Liver (tissue), 9 donors: ENCODE data around the gene SYMPK. TPM values are rescaled to one million over a fixed set of nuclear protein-coding genes. Genes with fewer than 3 reads are reported as not detected.

ENCODE experiments used
- DNase-seq: peaks from one replicate; pipeline ENCODE4 v3.0.0-alpha.2; 2017; ENCODE audit warnings: low spot score
- H3K27ac ChIP-seq, 2 donors: one replicate each; pipeline ENCODE4 v1.7.0; 2013; ENCODE audit warnings: inconsistent platforms in 2 of 2, low read length in 2 of 2, control low read depth in 1 of 2, low read depth in 1 of 2, mild to moderate bottlenecking in 1 of 2
- H3K27me3 ChIP-seq, 4 donors: one replicate each; pipeline versions ENCODE4 v1.6.1 to v1.7.0; 2013; ENCODE audit warnings: low read length in 3 of 4, inconsistent platforms in 1 of 4, mild to moderate bottlenecking in 1 of 4, moderate library complexity in 1 of 4; ENCODE audit not compliant: control insufficient read depth in 4 of 4, insufficient read depth in 4 of 4
- H3K36me3 ChIP-seq, 4 donors: one replicate each; pipeline versions ENCODE4 v1.6.1 to v1.7.0; 2013; ENCODE audit warnings: low read length in 3 of 4, mild to moderate bottlenecking in 3 of 4, low read depth in 1 of 4, moderate library complexity in 1 of 4; ENCODE audit not compliant: control insufficient read depth in 4 of 4, insufficient read depth in 3 of 4
- H3K4me1 ChIP-seq, 4 donors: one replicate each; pipeline versions ENCODE4 v1.6.1 to v1.7.0; 2013; ENCODE audit warnings: low read length in 3 of 4, mild to moderate bottlenecking in 3 of 4, moderate library complexity in 1 of 4; ENCODE audit not compliant: control insufficient read depth in 4 of 4, insufficient read depth in 4 of 4
- H3K4me3 ChIP-seq, 3 donors: one replicate each; pipeline versions ENCODE4 v1.6.1 to v1.7.0; 2013; ENCODE audit warnings: low read length in 3 of 3, control low read depth in 1 of 3, low read depth in 1 of 3, mild to moderate bottlenecking in 1 of 3
- H3K9ac ChIP-seq, 2 donors: one replicate each; pipeline ENCODE4 v1.7.0; 2013; ENCODE audit warnings: low read length in 2 of 2, mild to moderate bottlenecking in 2 of 2, moderate library complexity in 2 of 2, control low read depth in 1 of 2, low read depth in 1 of 2
- H3K9me3 ChIP-seq, 4 donors: one replicate each; pipeline versions ENCODE4 v1.6.1 to v1.7.0; 2013; ENCODE audit warnings: low read length in 3 of 4; ENCODE audit not compliant: control insufficient read depth in 4 of 4
- ATF3 ChIP-seq: IDR thresholded peaks from 2 replicates; pipeline ENCODE4 v1.6.1; 2016; ENCODE audit warnings: antibody characterized with exemption
- EGR1 ChIP-seq, 2 donors: IDR thresholded peaks; 2 replicates each; pipeline ENCODE4 v1.6.1; 2016 to 2018; ENCODE audit warnings: antibody characterized with exemption in 2 of 2, low read depth in 2 of 2
- FOXA1 ChIP-seq: IDR thresholded peaks from 2 replicates; pipeline ENCODE4 v1.6.1; 2016; ENCODE audit warnings: antibody characterized with exemption
- FOXA2 ChIP-seq: IDR thresholded peaks from 2 replicates; pipeline ENCODE4 v1.6.1; 2016; ENCODE audit warnings: antibody characterized with exemption
- GABPA ChIP-seq, 2 donors: IDR thresholded peaks in 1 of 2; conservative IDR thresholded peaks in 1 of 2; 2 replicates each; pipeline ENCODE4 v1.6.1; 2016; ENCODE audit warnings: antibody characterized with exemption in 2 of 2, mild to moderate bottlenecking in 1 of 2, moderate library complexity in 1 of 2
- HNF4A ChIP-seq, 2 donors: conservative IDR thresholded peaks; 2 replicates each; pipeline ENCODE4 v1.6.1; 2016; ENCODE audit warnings: antibody characterized with exemption in 2 of 2, mild to moderate bottlenecking in 2 of 2
- HNF4G ChIP-seq: IDR thresholded peaks from 2 replicates; pipeline ENCODE4 v1.6.1; 2016; ENCODE audit warnings: antibody characterized with exemption
- JUND ChIP-seq, 2 donors: IDR thresholded peaks; 2 replicates each; pipeline ENCODE4 v1.6.1; 2016; ENCODE audit warnings: antibody characterized with exemption in 2 of 2
- NR2F2 ChIP-seq: IDR thresholded peaks from 2 replicates; pipeline ENCODE4 v1.6.1; 2016; ENCODE audit warnings: antibody characterized with exemption
- RAD21 ChIP-seq, 2 donors: IDR thresholded peaks; 2 replicates each; pipeline ENCODE4 v1.6.1; 2016; ENCODE audit warnings: antibody characterized with exemption in 2 of 2, mild to moderate bottlenecking in 2 of 2
- SP1 ChIP-seq: IDR thresholded peaks from 2 replicates; pipeline ENCODE4 v1.6.1; 2018; ENCODE audit warnings: antibody characterized with exemption, mild to moderate bottlenecking
- TAF1 ChIP-seq: conservative IDR thresholded peaks from 2 replicates; pipeline ENCODE4 v1.6.1; 2016; ENCODE audit warnings: antibody characterized with exemption, mild to moderate bottlenecking
- WGBS: extraction: QIAGEN DNeasy Blood & Tissue Kit; methylation state at CpG from one replicate; pipeline ENCODE4 v1.1.7; 2013; 5-methylcytosine and 5-hydroxymethylcytosine counted together
- polyA plus RNA-seq, 2 donors: library from polyadenylated mRNA; stranded (reverse) in 1 of 2; unstranded in 1 of 2; fragments of 200-250 nt in 1 of 2; fragments of >200 nt in 1 of 2; fragmentation: Nextera tagmentation in 1 of 2; extraction: Ambion mirVana in 1 of 2; gene quantifications; one replicate each; pipeline versions ENCODE4 v1.2.1 to v1.2.3, GENCODE V29; 2013 to 2015
- total RNA-seq, 2 donors: library from RNA; depleted of rRNA; stranded (reverse); fragments of >200 nt; gene quantifications; one replicate each; pipeline ENCODE4 v1.2.3, GENCODE V29; 2014
- TF ChIP-seq, protein P1 (sequence below): IDR thresholded peaks from 2 replicates; pipeline ENCODE4 v1.6.1; 2016; ENCODE audit warnings: antibody characterized with exemption
- TF ChIP-seq, protein P2 (sequence below): IDR thresholded peaks from 2 replicates; pipeline ENCODE4 v1.6.1; 2016; ENCODE audit warnings: antibody characterized with exemption, mild to moderate bottlenecking
- TF ChIP-seq, protein P3 (sequence below): IDR thresholded peaks from 2 replicates; pipeline ENCODE4 v1.6.1; 2016; ENCODE audit warnings: antibody characterized with exemption
- donor health status: healthy.
- donor health status: healthy.
- donor health status: healthy.
- donor health status: healthy.
- donor health status: healthy.

Gene SYMPK
- total and polyA plus RNA-seq, 4 donors, result 5.5 to 26.1 (median 24.1) TPM

- 89% methylated on average over 8 of the region's 8 CpGs for WGBS
- Histone ChIP-seq H3K4me3 (no peak overlapping the region), H3K4me1 (no peaks in the 10 kb centered on the region), H3K27ac (no peak overlapping the region), H3K27me3 (no peaks in the 10 kb centered on the region), H3K36me3 (no peaks in the 10 kb centered on the region), H3K9me3 (no peaks in the 10 kb centered on the region), H3K9ac (no peak overlapping the region)
- no peak for DNase-seq
- TF ChIP-seq EGR1 (IDR thresholded peaks at IDR 0.05; ENCODE audit: low read depth in 2 of 2), result no peak
- TF ChIP-seq GABPA (IDR thresholded peaks at IDR 0.05 in 1 of 2, conservative IDR thresholded peaks at IDR 0.05 in 1 of 2), result no peak
- no peak for TF ChIP-seq NR2F2
Observed at GRCh38 chr19:45804959-45805230, 58.1 kb downstream of the SYMPK start.

GRCh38 chr19:45804140-45804958 is 58.6 kb downstream of the SYMPK start:
- H3K27ac ChIP-seq, result no peak overlapping the region
- WGBS, result 92% methylated on average over 57 of the region's 57 CpGs
- H3K9ac ChIP-seq, result no peak overlapping the region
- H3K36me3 ChIP-seq, result no peaks in the 10 kb centered on the region
- TF ChIP-seq TAF1 (no peak), HNF4A (conservative IDR thresholded peaks at IDR 0.05) (no peak), JUND (IDR thresholded peaks at IDR 0.05) (no peak), FOXA1 (no peak), ATF3 (no peak), FOXA2 (no peak), RAD21 (IDR thresholded peaks at IDR 0.05) (no peak), HNF4G (no peak), GABPA (IDR thresholded peaks at IDR 0.05 in 1 of 2, conservative IDR thresholded peaks at IDR 0.05 in 1 of 2) (no peak), SP1 (no peak), NR2F2 (no peak)
- TF ChIP-seq, protein P1, sequence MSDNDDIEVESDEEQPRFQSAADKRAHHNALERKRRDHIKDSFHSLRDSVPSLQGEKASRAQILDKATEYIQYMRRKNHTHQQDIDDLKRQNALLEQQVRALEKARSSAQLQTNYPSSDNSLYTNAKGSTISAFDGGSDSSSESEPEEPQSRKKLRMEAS, result no peak
- TF ChIP-seq, protein P2, sequence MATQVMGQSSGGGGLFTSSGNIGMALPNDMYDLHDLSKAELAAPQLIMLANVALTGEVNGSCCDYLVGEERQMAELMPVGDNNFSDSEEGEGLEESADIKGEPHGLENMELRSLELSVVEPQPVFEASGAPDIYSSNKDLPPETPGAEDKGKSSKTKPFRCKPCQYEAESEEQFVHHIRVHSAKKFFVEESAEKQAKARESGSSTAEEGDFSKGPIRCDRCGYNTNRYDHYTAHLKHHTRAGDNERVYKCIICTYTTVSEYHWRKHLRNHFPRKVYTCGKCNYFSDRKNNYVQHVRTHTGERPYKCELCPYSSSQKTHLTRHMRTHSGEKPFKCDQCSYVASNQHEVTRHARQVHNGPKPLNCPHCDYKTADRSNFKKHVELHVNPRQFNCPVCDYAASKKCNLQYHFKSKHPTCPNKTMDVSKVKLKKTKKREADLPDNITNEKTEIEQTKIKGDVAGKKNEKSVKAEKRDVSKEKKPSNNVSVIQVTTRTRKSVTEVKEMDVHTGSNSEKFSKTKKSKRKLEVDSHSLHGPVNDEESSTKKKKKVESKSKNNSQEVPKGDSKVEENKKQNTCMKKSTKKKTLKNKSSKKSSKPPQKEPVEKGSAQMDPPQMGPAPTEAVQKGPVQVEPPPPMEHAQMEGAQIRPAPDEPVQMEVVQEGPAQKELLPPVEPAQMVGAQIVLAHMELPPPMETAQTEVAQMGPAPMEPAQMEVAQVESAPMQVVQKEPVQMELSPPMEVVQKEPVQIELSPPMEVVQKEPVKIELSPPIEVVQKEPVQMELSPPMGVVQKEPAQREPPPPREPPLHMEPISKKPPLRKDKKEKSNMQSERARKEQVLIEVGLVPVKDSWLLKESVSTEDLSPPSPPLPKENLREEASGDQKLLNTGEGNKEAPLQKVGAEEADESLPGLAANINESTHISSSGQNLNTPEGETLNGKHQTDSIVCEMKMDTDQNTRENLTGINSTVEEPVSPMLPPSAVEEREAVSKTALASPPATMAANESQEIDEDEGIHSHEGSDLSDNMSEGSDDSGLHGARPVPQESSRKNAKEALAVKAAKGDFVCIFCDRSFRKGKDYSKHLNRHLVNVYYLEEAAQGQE, result no peak
- TF ChIP-seq, protein P3, sequence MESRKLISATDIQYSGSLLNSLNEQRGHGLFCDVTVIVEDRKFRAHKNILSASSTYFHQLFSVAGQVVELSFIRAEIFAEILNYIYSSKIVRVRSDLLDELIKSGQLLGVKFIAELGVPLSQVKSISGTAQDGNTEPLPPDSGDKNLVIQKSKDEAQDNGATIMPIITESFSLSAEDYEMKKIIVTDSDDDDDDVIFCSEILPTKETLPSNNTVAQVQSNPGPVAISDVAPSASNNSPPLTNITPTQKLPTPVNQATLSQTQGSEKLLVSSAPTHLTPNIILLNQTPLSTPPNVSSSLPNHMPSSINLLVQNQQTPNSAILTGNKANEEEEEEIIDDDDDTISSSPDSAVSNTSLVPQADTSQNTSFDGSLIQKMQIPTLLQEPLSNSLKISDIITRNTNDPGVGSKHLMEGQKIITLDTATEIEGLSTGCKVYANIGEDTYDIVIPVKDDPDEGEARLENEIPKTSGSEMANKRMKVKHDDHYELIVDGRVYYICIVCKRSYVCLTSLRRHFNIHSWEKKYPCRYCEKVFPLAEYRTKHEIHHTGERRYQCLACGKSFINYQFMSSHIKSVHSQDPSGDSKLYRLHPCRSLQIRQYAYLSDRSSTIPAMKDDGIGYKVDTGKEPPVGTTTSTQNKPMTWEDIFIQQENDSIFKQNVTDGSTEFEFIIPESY, result no peak
- H3K27me3 ChIP-seq, result no peaks in the 10 kb centered on the region
- H3K4me1 ChIP-seq, result peaks cover 0 to 1% (median 0%) of the 10 kb centered on the region in 4 donors
- H3K4me3 ChIP-seq, result no peak overlapping the region
- no peaks in the 10 kb centered on the region for H3K9me3 ChIP-seq
- no peak for DNase-seq
